ENCODE results near the gene ELK4. TPM values are rescaled to one million over a fixed set of nuclear protein-coding genes. Genes with fewer than 3 reads are reported as not detected.
A peak's percentile ranks its signal among the peaks of the same experiment; 100 is the strongest.

Gene ELK4, protein sequence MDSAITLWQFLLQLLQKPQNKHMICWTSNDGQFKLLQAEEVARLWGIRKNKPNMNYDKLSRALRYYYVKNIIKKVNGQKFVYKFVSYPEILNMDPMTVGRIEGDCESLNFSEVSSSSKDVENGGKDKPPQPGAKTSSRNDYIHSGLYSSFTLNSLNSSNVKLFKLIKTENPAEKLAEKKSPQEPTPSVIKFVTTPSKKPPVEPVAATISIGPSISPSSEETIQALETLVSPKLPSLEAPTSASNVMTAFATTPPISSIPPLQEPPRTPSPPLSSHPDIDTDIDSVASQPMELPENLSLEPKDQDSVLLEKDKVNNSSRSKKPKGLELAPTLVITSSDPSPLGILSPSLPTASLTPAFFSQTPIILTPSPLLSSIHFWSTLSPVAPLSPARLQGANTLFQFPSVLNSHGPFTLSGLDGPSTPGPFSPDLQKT
- 10 to 100 TPM; 18.0 to 33.9 (median 28.4) TPM for total RNA-seq

GRCh38 chr1:205631768-205632668 is at the start of gene ELK4:
Gene ELK4 (minus strand): TSS chr1:205632011. CDS start chr1:205623882, 8,129 bp downstream.
- Histone ChIP-seq H3K4me1 (peaks cover 19 to 20% of the 10 kb centered on the region in 2 donors), H3K4me3 (replicated peaks in 1 of 3) (peak within 1 kb of the TSS in 2 of 3 donors; percentile 42 to 78), H3K36me3 (no peaks in the 10 kb centered on the region), H3K9me3 (no peaks in the 10 kb centered on the region), H3K27ac (peak within 1 kb of the TSS; percentile 88 to 96 (median 94)), H3K27me3 (no peaks in the 10 kb centered on the region)
- DNase-seq, result peak; percentile 98 to 99
- TF ChIP-seq CTCF (IDR thresholded peaks at IDR 0.05), result peak; percentile 28 to 85 (median 65)
- peak; percentile 58 to 94 for TF ChIP-seq POLR2A (IDR thresholded peaks at IDR 0.05)
- 1 to 3% methylated on average over 10 to 11 of the region's 83 CpGs for WGBS, 2 donors
- intact Hi-C loops (cut with DNase I), result loop anchor here (5.0 kb wide), 1 partner anchor 40 kb away; no protein-coding TSS in a partner anchor

DNA sequence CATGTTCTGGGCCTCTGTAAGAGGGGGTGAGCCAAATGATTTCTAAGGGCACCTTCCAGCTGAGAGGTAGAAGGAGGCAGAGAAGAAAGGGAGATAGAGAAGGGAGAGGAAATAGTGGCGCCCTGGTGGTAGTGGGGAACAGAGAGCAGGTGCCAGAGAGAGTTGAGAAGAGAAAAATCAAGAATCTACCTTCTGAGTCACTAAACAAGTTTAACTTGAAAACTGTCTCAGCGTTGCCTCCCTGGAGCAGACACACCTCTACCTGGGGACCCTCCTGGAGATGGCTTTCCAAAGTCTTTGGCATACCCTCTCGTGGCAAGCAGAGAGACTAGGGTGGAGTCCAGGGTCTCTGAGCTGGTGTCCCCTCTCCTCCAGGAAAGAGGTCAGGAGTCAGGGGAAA is 49.6 kb upstream of the ELK4 start:
- Histone ChIP-seq H3K36me3 (no peaks in the 10 kb centered on the region), H3K4me1 (peaks cover 0 to 13% of the 10 kb centered on the region in 2 donors), H3K27me3 (no peaks in the 10 kb centered on the region), H3K27ac (no peak overlapping the region), H3K4me3 (replicated peaks in 1 of 3) (no peak overlapping the region), H3K9me3 (no peaks in the 10 kb centered on the region)
- intact Hi-C loops (cut with DNase I), result no loop called here
- no peak for DNase-seq
- TF ChIP-seq POLR2A (IDR thresholded peaks at IDR 0.05), result no peak
- TF ChIP-seq CTCF (IDR thresholded peaks at IDR 0.05), result no peak
- 74 to 78% methylated on average over 3 of the region's 3 CpGs for WGBS, 2 donors

DNA sequence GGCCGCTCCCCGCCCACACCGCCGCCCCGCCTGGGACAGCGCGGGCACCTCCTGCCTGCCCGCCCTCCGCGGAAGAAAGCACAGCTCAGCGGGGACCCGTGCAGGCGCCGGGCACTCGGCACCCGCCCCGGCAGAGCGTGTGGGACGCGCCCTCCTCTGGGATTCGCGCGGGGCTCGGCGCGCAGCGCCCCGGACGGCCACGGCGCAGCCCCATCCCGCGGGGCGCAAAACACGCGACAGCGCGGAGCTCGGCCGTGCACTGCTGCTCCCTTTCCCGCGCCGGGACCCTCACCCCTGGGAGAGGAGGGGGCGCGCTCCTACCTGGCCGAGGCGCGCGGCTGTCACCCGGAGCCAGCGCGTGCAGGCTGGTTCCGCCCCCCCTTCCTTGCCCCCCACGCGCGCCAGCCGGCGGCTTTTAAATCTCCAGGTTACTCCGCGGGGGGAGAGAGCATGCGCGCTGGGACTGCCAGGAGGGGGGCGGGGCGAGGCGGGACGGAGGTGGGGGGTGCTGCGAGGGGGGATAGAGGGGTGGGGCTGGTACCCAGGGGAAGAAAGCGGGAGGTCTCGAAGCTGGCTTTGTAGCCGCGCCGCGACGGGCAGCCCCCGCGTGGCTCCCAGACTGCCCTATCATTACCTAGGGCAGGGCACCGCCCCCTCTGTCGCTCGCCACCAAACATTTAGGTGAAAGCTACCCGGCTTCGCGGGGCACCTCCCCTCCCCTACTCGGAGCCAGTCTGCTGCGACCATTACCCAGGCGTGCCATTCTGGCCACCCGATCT is 48.5 kb upstream of the ELK4 start, which contains the start of gene SLC45A3:
Gene SLC45A3 (minus strand): TSS at position 437 of the 779 bp plus-strand sequence. CDS start 15,853 bp downstream, outside the sequence.
- 1 to 2% methylated on average over 19 to 36 of the region's 86 CpGs for WGBS, 2 donors
- no peaks in the 10 kb centered on the region for H3K9me3 ChIP-seq
- intact Hi-C loops (cut with DNase I), result no loop called here
- peaks cover 0 to 13% of the 10 kb centered on the region in 2 donors for H3K4me1 ChIP-seq
- H3K36me3 ChIP-seq, result no peaks in the 10 kb centered on the region
- H3K27ac ChIP-seq, result peak within 1 kb of the TSS in 2 of 3 donors; percentile 41 to 44
- peak within 1 kb of the TSS in 2 of 3 donors; percentile 23 to 60 for H3K4me3 ChIP-seq (replicated peaks in 1 of 3)
- peak; percentile 44 to 50 for DNase-seq
- H3K27me3 ChIP-seq, result no peaks in the 10 kb centered on the region
- TF ChIP-seq POLR2A (IDR thresholded peaks at IDR 0.05) (peak in 1 of 2 donors; percentile 10), CTCF (IDR thresholded peaks at IDR 0.05) (no peak)

GRCh38 chr1:205678286-205679111 is 46.7 kb upstream of the ELK4 start:
- peaks cover 0 to 13% of the 10 kb centered on the region in 2 donors for H3K4me1 ChIP-seq
- 69 to 74% methylated on average over 9 to 10 of the region's 10 CpGs for WGBS, 2 donors
- no peaks in the 10 kb centered on the region for H3K36me3 ChIP-seq
- H3K27ac ChIP-seq, result peak overlapping the region in 2 of 3 donors; percentile 21 to 41
- intact Hi-C loops (cut with DNase I), result no loop called here
- DNase-seq, result peak in 1 of 2 donors; percentile 19
- H3K4me3 ChIP-seq (replicated peaks in 1 of 3), result no peak overlapping the region
- no peaks in the 10 kb centered on the region for H3K9me3 ChIP-seq
- H3K27me3 ChIP-seq, result no peaks in the 10 kb centered on the region
- TF ChIP-seq CTCF (IDR thresholded peaks at IDR 0.05), result no peak
- no peak for TF ChIP-seq POLR2A (IDR thresholded peaks at IDR 0.05)

Measured in thyroid gland (tissue), 4 donors.